NT2/D1 (cell line): ENCODE results near the gene PRF1.

Experiments used
- DNase-seq: peaks from one replicate; pipeline ENCODE4 v3.0.0-alpha.2; 2011; ENCODE audit warnings: low read depth, low spot score
- H3K27me3 ChIP-seq: 2 replicates; pipeline ENCODE4 v1.6.0; 2011; ENCODE audit warnings: mild to moderate bottlenecking; ENCODE audit not compliant: insufficient read length, insufficient read depth
- H3K36me3 ChIP-seq: 2 replicates; pipeline ENCODE4 v1.6.1; 2011; ENCODE audit warnings: mild to moderate bottlenecking, low read length, mixed read lengths; ENCODE audit not compliant: insufficient read depth, insufficient read length
- H3K4me1 ChIP-seq: 2 replicates; pipeline ENCODE4 v1.5.1; 2011; ENCODE audit not compliant: insufficient read depth, insufficient read length
- H3K4me3 ChIP-seq: 2 replicates; pipeline ENCODE4 v1.5.1; 2011; ENCODE audit warnings: low read depth; ENCODE audit not compliant: insufficient read length
- H3K9ac ChIP-seq: 2 replicates; pipeline ENCODE4 v1.6.0; 2011; ENCODE audit warnings: low read depth; ENCODE audit not compliant: insufficient read length
- H3K9me3 ChIP-seq: 2 replicates; pipeline ENCODE4 v1.5.1; 2011; ENCODE audit warnings: mild to moderate bottlenecking, low read length; ENCODE audit not compliant: insufficient read depth
- SUZ12 ChIP-seq: IDR thresholded peaks from 2 replicates; pipeline ENCODE4 v1.6.1; 2011; ENCODE audit not compliant: insufficient read length, insufficient read depth; ENCODE audit errors: extremely low read depth
- YY1 ChIP-seq: IDR thresholded peaks from 2 replicates; pipeline ENCODE4 v1.6.1; 2011; ENCODE audit not compliant: insufficient read length, insufficient read depth
- ZNF274 ChIP-seq: IDR thresholded peaks from 2 replicates; pipeline ENCODE4 v1.6.1; 2011; ENCODE audit warnings: mild to moderate bottlenecking, low read depth, low read length

PRF1 gene

DNA sequence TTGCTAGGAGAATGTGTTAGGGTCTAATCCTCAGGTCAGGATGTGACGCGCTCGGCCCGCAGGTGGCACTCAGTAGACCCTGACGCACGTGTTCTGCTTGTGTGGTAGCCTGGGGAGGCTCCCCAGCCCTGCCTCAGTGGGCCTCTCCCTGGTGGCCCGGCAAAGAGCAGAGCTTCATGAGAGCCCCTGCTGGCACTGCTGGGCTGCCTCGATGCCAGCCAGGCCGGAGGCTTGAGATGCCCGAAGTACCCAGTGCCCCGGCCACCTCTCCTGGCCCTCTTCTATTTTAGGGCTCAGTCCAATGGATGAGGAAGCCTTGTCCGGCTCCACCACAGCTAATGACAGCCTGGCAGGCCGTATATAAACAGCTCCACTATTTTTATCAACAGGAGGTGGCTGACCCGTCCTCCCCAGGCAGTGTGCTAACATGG is 42.0 kb downstream of the PRF1 start:
- H3K36me3 ChIP-seq = no peaks in the 10 kb centered on the region
- no peak for DNase-seq
- no peak for TF ChIP-seq SUZ12
- no peak for TF ChIP-seq ZNF274
- no peak for TF ChIP-seq YY1
- no peaks in the 10 kb centered on the region for H3K9me3 ChIP-seq
- H3K9ac ChIP-seq = no peak overlapping the region
- no peaks in the 10 kb centered on the region for H3K27me3 ChIP-seq
- no peak overlapping the region for H3K4me3 ChIP-seq
- H3K4me1 ChIP-seq = peaks cover 19% of the 10 kb centered on the region

DNA sequence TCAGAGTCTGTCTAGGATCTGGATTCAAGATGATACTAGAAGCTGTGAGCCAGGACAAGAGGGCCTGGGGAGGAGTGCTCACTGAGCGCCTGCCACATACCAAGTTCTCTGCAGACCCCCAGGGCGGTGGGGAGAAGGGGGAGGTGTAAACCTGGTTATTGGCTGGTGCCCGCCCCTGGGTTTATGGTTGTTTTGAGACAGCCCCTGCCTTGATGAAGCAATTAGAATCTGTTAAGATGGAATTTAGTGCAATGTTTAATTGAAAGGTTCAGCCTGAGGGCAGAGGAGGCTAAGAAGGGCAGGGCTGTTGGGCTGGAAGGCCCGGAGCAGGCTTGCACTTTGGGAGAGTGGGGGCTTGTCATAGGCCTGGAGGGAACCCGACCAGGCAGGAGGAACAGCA is 42.7 kb downstream of the PRF1 start:
- H3K4me1 ChIP-seq = peaks cover 19% of the 10 kb centered on the region
- H3K9me3 ChIP-seq = no peaks in the 10 kb centered on the region
- H3K27me3 ChIP-seq = no peaks in the 10 kb centered on the region
- no peak overlapping the region for H3K4me3 ChIP-seq
- H3K36me3 ChIP-seq = no peaks in the 10 kb centered on the region
- no peak overlapping the region for H3K9ac ChIP-seq
- no peak for DNase-seq
- TF ChIP-seq SUZ12 (no peak), YY1 (no peak), ZNF274 (no peak)

DNA sequence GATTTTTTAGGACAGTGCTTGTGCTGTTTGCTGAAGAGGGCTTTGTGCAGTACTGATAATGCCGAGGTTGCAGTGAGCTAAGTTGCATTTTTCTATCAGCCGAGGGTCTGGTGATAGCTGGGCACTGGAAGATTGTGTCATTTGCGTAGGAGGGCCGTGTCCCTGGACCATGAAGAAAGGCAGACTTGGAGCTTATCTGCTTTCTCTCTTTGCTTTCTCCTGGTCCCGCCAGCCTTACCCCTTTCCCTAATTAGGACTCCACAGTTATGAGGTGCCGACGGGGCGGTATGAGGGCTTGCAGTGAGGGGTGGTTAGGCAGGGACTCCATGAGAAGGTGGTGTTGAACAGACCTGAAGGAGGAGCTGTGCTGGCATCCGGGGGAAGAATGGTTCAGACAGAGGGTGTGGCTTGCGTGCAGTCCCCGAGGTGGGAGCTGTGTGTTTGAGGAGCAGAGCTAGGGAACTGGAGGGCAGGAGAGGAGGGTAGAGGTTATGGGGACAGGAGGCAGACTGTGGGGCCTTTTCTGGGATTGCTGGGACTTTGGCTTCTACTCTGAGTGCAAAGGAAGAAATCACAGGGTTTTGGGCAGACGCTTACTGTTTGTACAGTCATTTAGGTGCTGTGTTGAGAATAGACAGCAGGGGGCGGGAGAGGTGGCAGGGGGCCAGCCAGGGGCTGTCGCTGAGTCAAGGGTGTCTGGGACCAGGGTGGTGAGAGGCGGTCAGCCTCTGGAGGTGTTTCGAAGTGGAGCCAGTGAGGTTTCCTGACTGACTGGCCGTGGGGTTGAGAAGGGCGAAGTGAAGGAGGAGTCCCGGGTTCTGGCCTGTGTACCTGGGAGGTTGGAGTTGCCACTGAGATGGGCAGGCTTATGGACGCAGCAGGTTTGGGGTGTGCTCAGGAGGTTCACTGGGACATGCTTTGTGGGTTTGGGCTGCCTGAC is 43.4 kb downstream of the PRF1 start:
- no peaks in the 10 kb centered on the region for H3K27me3 ChIP-seq
- H3K4me1 ChIP-seq = peaks cover 19% of the 10 kb centered on the region
- peak overlapping the region; percentile 42 for H3K9ac ChIP-seq
- no peaks in the 10 kb centered on the region for H3K9me3 ChIP-seq
- no peak overlapping the region for H3K4me3 ChIP-seq
- H3K36me3 ChIP-seq = no peaks in the 10 kb centered on the region
- TF ChIP-seq YY1 (no peak), ZNF274 (no peak), SUZ12 (no peak)
- no peak for DNase-seq

DNA sequence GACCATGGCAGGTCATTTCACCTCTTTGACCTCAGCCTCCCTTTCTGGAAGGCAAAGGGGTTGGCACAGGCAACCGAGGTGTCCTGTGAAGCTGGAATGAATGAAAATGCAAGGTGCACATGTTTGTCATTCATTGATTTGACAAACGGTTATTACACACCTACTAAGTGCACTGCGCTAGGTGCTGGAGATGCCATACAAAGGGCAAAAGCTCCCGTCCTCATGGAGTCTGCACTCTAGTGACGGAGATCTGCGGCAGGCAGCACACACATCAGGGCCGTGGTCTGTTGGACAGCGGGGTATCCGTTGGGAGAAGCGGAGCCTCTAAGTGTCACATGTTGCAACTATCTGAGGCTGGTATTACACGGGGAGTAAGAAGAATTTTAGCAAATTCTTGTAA is 44.2 kb downstream of the PRF1 start:
- no peak for DNase-seq
- H3K9me3 ChIP-seq = no peaks in the 10 kb centered on the region
- TF ChIP-seq SUZ12 = no peak
- no peak for TF ChIP-seq ZNF274
- no peak for TF ChIP-seq YY1
- H3K27me3 ChIP-seq = no peaks in the 10 kb centered on the region
- H3K9ac ChIP-seq = no peak overlapping the region
- H3K36me3 ChIP-seq = peaks cover under 1% of the 10 kb centered on the region
- no peak overlapping the region for H3K4me3 ChIP-seq
- H3K4me1 ChIP-seq = peaks cover 19% of the 10 kb centered on the region

DNA sequence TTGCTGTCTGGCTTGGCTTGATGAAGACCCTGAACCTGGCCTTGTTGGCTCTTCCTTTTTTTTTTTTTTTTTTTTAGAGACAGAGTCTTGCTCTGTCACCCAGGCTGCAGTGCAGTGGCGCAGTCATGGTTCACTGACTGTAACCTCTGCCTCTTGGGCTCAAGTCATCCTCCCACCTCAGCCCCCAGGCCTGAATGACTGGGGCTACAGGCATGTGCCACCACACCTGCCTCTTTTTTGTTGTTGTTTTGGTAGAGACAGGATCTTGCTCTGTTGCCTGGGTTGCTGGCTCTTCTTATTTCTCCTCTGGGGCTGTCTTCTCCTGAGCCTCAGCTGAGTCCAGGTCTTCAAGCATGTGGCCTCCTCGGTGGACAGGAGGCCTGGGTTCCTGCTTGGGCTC is 44.7 kb downstream of the PRF1 start:
- no peak for DNase-seq
- no peak overlapping the region for H3K4me3 ChIP-seq
- no peak for TF ChIP-seq YY1
- no peak for TF ChIP-seq ZNF274
- no peak for TF ChIP-seq SUZ12
- no peak overlapping the region for H3K9ac ChIP-seq
- no peaks in the 10 kb centered on the region for H3K9me3 ChIP-seq
- H3K4me1 ChIP-seq = peaks cover 19% of the 10 kb centered on the region
- peaks cover 3% of the 10 kb centered on the region for H3K36me3 ChIP-seq
- no peaks in the 10 kb centered on the region for H3K27me3 ChIP-seq

DNA sequence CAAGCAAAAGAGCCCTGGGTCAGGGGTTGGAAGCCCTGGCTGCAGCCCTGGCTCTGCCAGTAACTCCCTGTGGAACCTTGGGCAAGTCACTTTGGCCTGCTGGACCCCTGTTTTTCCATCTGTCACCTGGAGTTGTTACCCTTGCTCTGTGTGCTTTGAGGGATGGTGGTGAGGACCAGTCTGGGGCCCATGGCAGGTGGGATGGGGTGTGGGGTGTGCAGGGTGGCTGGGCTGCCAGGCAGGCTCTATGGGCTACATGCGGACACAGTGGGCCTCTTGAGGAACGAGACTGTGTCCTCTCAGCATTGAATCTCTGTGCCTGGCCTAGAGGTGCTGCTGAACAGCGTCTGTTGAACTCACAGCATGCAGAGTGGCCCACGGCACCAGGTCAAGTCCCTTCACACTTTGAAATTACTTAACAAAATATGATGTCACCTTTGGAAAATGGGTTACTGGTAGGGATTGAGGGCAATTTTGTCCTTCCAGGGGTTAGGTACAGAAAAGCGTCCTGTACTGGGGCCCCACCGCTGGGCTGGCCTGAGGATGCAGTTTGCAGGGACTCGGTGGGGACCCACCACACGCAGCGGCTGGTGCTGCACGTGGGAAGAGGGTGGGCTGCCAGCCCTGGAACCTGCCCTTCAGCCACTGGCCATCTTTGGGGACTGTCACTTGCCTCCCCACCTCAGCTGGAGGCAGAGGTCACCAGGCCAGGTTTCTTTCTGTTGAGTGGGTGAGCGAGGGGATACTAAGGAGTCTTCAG is 45.3 kb downstream of the PRF1 start:
- peaks cover 16% of the 10 kb centered on the region for H3K4me1 ChIP-seq
- no peak overlapping the region for H3K4me3 ChIP-seq
- DNase-seq = no peak
- no peak overlapping the region for H3K9ac ChIP-seq
- H3K27me3 ChIP-seq = no peaks in the 10 kb centered on the region
- H3K36me3 ChIP-seq = peaks cover 8% of the 10 kb centered on the region
- TF ChIP-seq SUZ12 (no peak), YY1 (no peak), ZNF274 (no peak)
- H3K9me3 ChIP-seq = no peaks in the 10 kb centered on the region

DNA sequence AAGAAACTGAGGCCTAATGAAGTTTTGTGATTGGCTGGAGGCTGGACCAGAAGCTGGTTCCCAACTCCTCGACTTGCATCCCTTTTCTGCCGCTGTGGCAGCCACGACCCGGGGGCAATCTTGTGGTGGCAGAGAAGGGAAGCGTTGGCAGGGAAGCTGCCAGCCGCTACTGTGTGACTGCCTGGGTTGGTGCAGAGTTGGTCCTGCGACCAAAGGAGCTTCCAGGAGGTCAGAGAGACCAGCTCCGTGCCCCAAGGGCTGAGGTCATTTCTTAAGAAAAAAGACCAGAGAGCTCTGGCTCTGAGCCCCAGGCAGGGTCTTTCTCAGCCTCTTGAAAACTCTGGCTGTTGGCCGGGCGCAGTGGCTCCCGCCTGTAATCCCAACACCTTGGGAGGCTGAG is 47.2 kb downstream of the PRF1 start:
- Histone ChIP-seq H3K27me3 (no peaks in the 10 kb centered on the region), H3K4me3 (no peak overlapping the region), H3K9me3 (no peaks in the 10 kb centered on the region), H3K36me3 (peaks cover 16% of the 10 kb centered on the region), H3K4me1 (peaks cover 6% of the 10 kb centered on the region), H3K9ac (no peak overlapping the region)
- DNase-seq = no peak
- TF ChIP-seq YY1 (no peak), SUZ12 (no peak), ZNF274 (no peak)
